HG03139 (cell line): ENCODE data around the gene MYRF.

Experiments used
- ATAC-seq: cut with Tn5 transposase; IDR thresholded peaks from one replicate; pipeline ENCODE4 v1.9.1; 2021; ENCODE audit not compliant: unreplicated experiment

The MYRF gene

GRCh38 chr11:61738776-61739175 lies 13.7 kb upstream of the MYRF start:
- ATAC-seq: no peak

GRCh38 chr11:61739413-61739812 lies 13.0 kb upstream of the MYRF start:
- no peak for ATAC-seq

GRCh38 chr11:61739966-61740365 lies 12.5 kb upstream of the MYRF start:
- ATAC-seq: no peak

- no peak for ATAC-seq
These were observed 10.0 kb upstream of the MYRF start for GRCh38 chr11:61742391-61742790.

- ATAC-seq: no peak
These were observed 8.8 kb upstream of the MYRF start for GRCh38 chr11:61743486-61744095.

GRCh38 chr11:61744181-61744580 lies 8.3 kb upstream of the MYRF start:
- ATAC-seq: no peak

- no peak for ATAC-seq
These were observed 7.8 kb upstream of the MYRF start for GRCh38 chr11:61744609-61745156.

- no peak for ATAC-seq
These were observed 6.5 kb upstream of the MYRF start for GRCh38 chr11:61745781-61746441.

GRCh38 chr11:61746442-61747191 lies 5.8 kb upstream of the MYRF start:
- ATAC-seq: no peak

- ATAC-seq: no peak
These were observed 5.1 kb upstream of the MYRF start for GRCh38 chr11:61747192-61747966.

- no peak for ATAC-seq
These were observed 4.5 kb upstream of the MYRF start for GRCh38 chr11:61747967-61748285.

- ATAC-seq: no peak
These were observed 2.7 kb upstream of the MYRF start for GRCh38 chr11:61749591-61750217.

- ATAC-seq: no peak
These were observed 1.7 kb upstream of the MYRF start for GRCh38 chr11:61750631-61751273.

GRCh38 chr11:61751384-61751783 lies 1.1 kb upstream of the MYRF start:
- ATAC-seq: no peak

- no peak for ATAC-seq
These were observed 587 bp downstream of the MYRF start for GRCh38 chr11:61752925-61753521.

- ATAC-seq: no peak
These were observed 1.2 kb downstream of the MYRF start for GRCh38 chr11:61753672-61754071.

GRCh38 chr11:61754534-61755482 lies 2.4 kb downstream of the MYRF start:
- no peak for ATAC-seq

GRCh38 chr11:61756147-61756451 lies 3.7 kb downstream of the MYRF start:
- ATAC-seq: no peak
